Neuronal stem cell (in vitro differentiated cells): ENCODE results near the gene KLF13.

ENCODE experiments used
- DNase-seq: peaks from one replicate; pipeline ENCODE4 v3.0.0-alpha.2; 2013; ENCODE audit warnings: low spot score
- H2AFZ ChIP-seq: one replicate; pipeline ENCODE4 v1.6.1; 2013; ENCODE audit warnings: mild to moderate bottlenecking, low read length, inconsistent platforms
- H2AK5ac ChIP-seq: 2 replicates; pipeline ENCODE4 v1.6.1; 2013; ENCODE audit warnings: low read depth, mild to moderate bottlenecking, inconsistent platforms, low read length, moderate library complexity, mixed read lengths
- H2BK120ac ChIP-seq: 2 replicates; pipeline ENCODE4 v1.6.1; 2013; ENCODE audit warnings: low read depth, mild to moderate bottlenecking, inconsistent platforms, low read length, moderate library complexity, mixed read lengths
- H2BK12ac ChIP-seq: one replicate; pipeline ENCODE4 v1.6.1; 2013; ENCODE audit warnings: low read length, inconsistent platforms
- H2BK15ac ChIP-seq: 2 replicates; pipeline ENCODE4 v1.6.1; 2013; ENCODE audit warnings: mild to moderate bottlenecking, low read length, inconsistent platforms, mixed read lengths
- H2BK5ac ChIP-seq: one replicate; pipeline ENCODE4 v1.6.1; 2013; ENCODE audit warnings: inconsistent platforms, mild to moderate bottlenecking, low read length, moderate library complexity
- H3K14ac ChIP-seq: one replicate; pipeline ENCODE4 v1.6.1; 2013; ENCODE audit warnings: low read length, inconsistent platforms
- H3K18ac ChIP-seq: 2 replicates; pipeline ENCODE4 v1.6.1; 2013; ENCODE audit warnings: low read length, inconsistent platforms
- H3K23ac ChIP-seq: 2 replicates; pipeline ENCODE4 v1.6.1; 2013; ENCODE audit warnings: low read depth, mild to moderate bottlenecking, mixed read lengths, low read length, inconsistent platforms; ENCODE audit not compliant: poor library complexity
- H3K27ac ChIP-seq: replicated peaks from 3 replicates; pipeline ENCODE4 v1.5.1; 2013; ENCODE audit warnings: low read length, inconsistent platforms
- H3K27me3 ChIP-seq, 3 experiments: 2 replicates each; pipeline ENCODE4 v1.6.1; 2013; ENCODE audit warnings: low read length in 3 of 3, mild to moderate bottlenecking in 2 of 3, inconsistent platforms in 1 of 3, low read depth in 1 of 3, mixed read lengths in 1 of 3, moderate library complexity in 1 of 3; ENCODE audit not compliant: control insufficient read depth in 3 of 3, insufficient read depth in 3 of 3
- H3K36me3 ChIP-seq, 2 donors: replicated peaks in 1 of 2; 2 replicates each; pipeline ENCODE4 v1.6.1; 2013; ENCODE audit warnings: low read length in 2 of 2; ENCODE audit not compliant: control insufficient read depth in 2 of 2, insufficient read depth in 2 of 2
- H3K4ac ChIP-seq: 2 replicates; pipeline ENCODE4 v1.6.1; 2013; ENCODE audit warnings: inconsistent platforms, mild to moderate bottlenecking, low read length, moderate library complexity
- H3K4me1 ChIP-seq, 2 donors: 1 replicate in 1 of 2; 2 replicates in 1 of 2; pipeline ENCODE4 v1.6.1; 2013; ENCODE audit warnings: low read length in 2 of 2, low read depth in 1 of 2; ENCODE audit not compliant: control insufficient read depth in 2 of 2, insufficient read depth in 1 of 2
- H3K4me2 ChIP-seq: one replicate; pipeline ENCODE4 v1.6.1; 2013; ENCODE audit warnings: mild to moderate bottlenecking, low read length, inconsistent platforms; ENCODE audit not compliant: insufficient read depth, poor library complexity, severe bottlenecking
- H3K4me3 ChIP-seq, 2 donors: 2 replicates each; pipeline ENCODE4 v1.5.1; 2013; ENCODE audit warnings: low read length in 2 of 2, mild to moderate bottlenecking in 2 of 2, inconsistent platforms in 1 of 2, moderate library complexity in 1 of 2
- H3K79me1 ChIP-seq: one replicate; pipeline ENCODE4 v1.6.1; 2013; ENCODE audit warnings: low read depth, mild to moderate bottlenecking, inconsistent platforms, low read length, moderate library complexity
- H3K9ac ChIP-seq: one replicate; pipeline ENCODE4 v1.6.1; 2013; ENCODE audit warnings: mild to moderate bottlenecking, low read depth, low read length, inconsistent platforms; ENCODE audit not compliant: poor library complexity
- H3K9me3 ChIP-seq, 2 donors: replicated peaks in 1 of 2; 2 replicates each; pipeline versions ENCODE3 to v1.6.1; 2013; ENCODE audit warnings: low read length in 2 of 2, mild to moderate bottlenecking in 2 of 2, inconsistent platforms in 1 of 2, low read depth in 1 of 2, mixed read lengths in 1 of 2, moderate library complexity in 1 of 2; ENCODE audit not compliant: control insufficient read depth in 2 of 2, insufficient read depth in 1 of 2
- H4K8ac ChIP-seq: one replicate; pipeline ENCODE4 v1.6.1; 2013; ENCODE audit warnings: low read depth, mild to moderate bottlenecking, inconsistent platforms, low read length, moderate library complexity
- H4K91ac ChIP-seq: one replicate; pipeline ENCODE4 v1.6.1; 2013; ENCODE audit warnings: low read length, low read depth, mild to moderate bottlenecking, inconsistent platforms; ENCODE audit not compliant: poor library complexity
- WGBS, 2 donors: extraction: QIAGEN DNeasy Blood & Tissue Kit; methylation state at CpG; one replicate each; pipeline ENCODE4 v1.1.7; 2013; ENCODE audit warnings: missing lambda C conversion rate in 2 of 2, mixed read lengths in 1 of 2; ENCODE audit not compliant: insufficient read length in 2 of 2, insufficient replicate concordance in 1 of 2; ENCODE audit errors: extremely low coverage in 2 of 2; 5-methylcytosine and 5-hydroxymethylcytosine counted together

The KLF13 gene

GRCh38 chr15:31376511-31376910 is 49.9 kb downstream of the KLF13 start:
- Histone ChIP-seq H3K14ac (no peak overlapping the region), H2BK15ac (no peak overlapping the region), H2BK12ac (no peak overlapping the region), H2AK5ac (no peak overlapping the region), H3K4me1 (peaks cover 0 to 5% of the 10 kb centered on the region in 2 donors), H3K9me3 (peaks cover 5% of the 10 kb centered on the region in 2 donors), H3K23ac (no peak overlapping the region), H2AFZ (no peak overlapping the region), H4K91ac (no peak overlapping the region), H3K4me3 (no peak overlapping the region), H3K79me1 (no peaks in the 10 kb centered on the region), H4K8ac (no peak overlapping the region), H3K27me3 (no peaks in the 10 kb centered on the region), H2BK120ac (no peak overlapping the region), H3K27ac (no peak overlapping the region), H3K18ac (no peak overlapping the region), H2BK5ac (no peak overlapping the region), H3K4ac (no peak overlapping the region), H3K36me3 (peaks cover 6 to 34% of the 10 kb centered on the region in 2 donors), H3K9ac (no peak overlapping the region), H3K4me2 (no peak overlapping the region)
- no peak for DNase-seq
- WGBS, 2 donors: no CpG with 5 or more reads among the region's 11 CpGs

GRCh38 chr15:31377030-31377429 is 50.4 kb downstream of the KLF13 start:
- H3K18ac ChIP-seq: no peak overlapping the region
- peaks cover 5% of the 10 kb centered on the region in 2 donors for H3K9me3 ChIP-seq
- no peak overlapping the region for H3K4me2 ChIP-seq
- H2BK120ac ChIP-seq: no peak overlapping the region
- H4K91ac ChIP-seq: no peak overlapping the region
- H3K36me3 ChIP-seq: peaks cover 6 to 34% of the 10 kb centered on the region in 2 donors
- H2BK12ac ChIP-seq: no peak overlapping the region
- no peak for DNase-seq
- no peaks in the 10 kb centered on the region for H3K27me3 ChIP-seq
- no peak overlapping the region for H2BK15ac ChIP-seq
- no peak overlapping the region for H3K27ac ChIP-seq
- peak overlapping the region; percentile 8 for H3K23ac ChIP-seq
- H2BK5ac ChIP-seq: no peak overlapping the region
- no peaks in the 10 kb centered on the region for H3K79me1 ChIP-seq
- peaks cover 0 to 5% of the 10 kb centered on the region in 2 donors for H3K4me1 ChIP-seq
- H2AK5ac ChIP-seq: no peak overlapping the region
- H4K8ac ChIP-seq: no peak overlapping the region
- no peak overlapping the region for H3K4ac ChIP-seq
- H2AFZ ChIP-seq: no peak overlapping the region
- H3K4me3 ChIP-seq: no peak overlapping the region
- H3K14ac ChIP-seq: no peak overlapping the region
- WGBS, 2 donors: no CpG with 5 or more reads among the region's 9 CpGs
- no peak overlapping the region for H3K9ac ChIP-seq

DNA sequence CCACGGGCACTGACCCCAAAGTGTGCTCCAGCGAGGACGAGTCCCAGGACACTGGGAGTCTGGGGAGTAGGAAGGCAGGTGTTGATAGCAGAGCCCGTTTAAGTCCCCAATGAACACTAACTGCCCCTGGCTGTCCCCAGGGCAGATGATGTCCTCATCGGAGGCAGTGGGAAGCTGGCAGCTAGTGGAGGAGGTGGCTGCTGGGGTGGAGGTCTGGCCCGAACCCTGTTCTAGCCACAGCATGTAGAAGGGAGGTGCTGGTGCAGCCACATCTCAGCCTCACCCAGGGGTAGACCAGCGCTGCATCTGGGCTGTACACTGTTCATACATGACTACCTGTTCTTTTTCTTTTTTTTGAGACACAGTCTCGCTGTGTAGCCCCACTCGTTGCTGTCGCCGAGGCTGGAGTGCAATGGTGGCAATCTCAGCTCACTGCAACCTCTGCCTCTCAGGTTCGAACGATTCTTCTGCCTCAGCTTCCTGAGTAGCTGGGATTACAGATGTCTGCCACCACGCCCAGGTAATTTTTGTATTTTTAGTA is 51.8 kb downstream of the KLF13 start:
- Histone ChIP-seq H2AK5ac (no peak overlapping the region), H3K27me3 (no peaks in the 10 kb centered on the region), H3K9ac (no peak overlapping the region), H2BK15ac (no peak overlapping the region), H3K4me3 (no peak overlapping the region), H3K4ac (no peak overlapping the region), H3K9me3 (peaks cover 5% of the 10 kb centered on the region in 2 donors), H3K27ac (no peak overlapping the region), H4K8ac (no peak overlapping the region), H3K14ac (no peak overlapping the region), H4K91ac (no peak overlapping the region), H3K79me1 (no peaks in the 10 kb centered on the region), H2BK5ac (no peak overlapping the region), H2BK120ac (no peak overlapping the region), H3K36me3 (peaks cover 6 to 22% of the 10 kb centered on the region in 2 donors), H3K23ac (no peak overlapping the region), H2AFZ (no peak overlapping the region), H2BK12ac (no peak overlapping the region), H3K4me2 (no peak overlapping the region), H3K18ac (no peak overlapping the region), H3K4me1 (no peaks in the 10 kb centered on the region)
- no CpG with 5 or more reads among the region's 14 CpGs for WGBS, 2 donors
- no peak for DNase-seq

- no peak overlapping the region for H2BK12ac ChIP-seq
- H3K4me3 ChIP-seq: no peak overlapping the region
- H3K14ac ChIP-seq: no peak overlapping the region
- no peak overlapping the region for H2BK120ac ChIP-seq
- no peak overlapping the region for H2AK5ac ChIP-seq
- no peak overlapping the region for H3K27ac ChIP-seq
- H3K23ac ChIP-seq: no peak overlapping the region
- no peak overlapping the region for H3K18ac ChIP-seq
- no peak overlapping the region for H3K9ac ChIP-seq
- H2BK5ac ChIP-seq: no peak overlapping the region
- H2AFZ ChIP-seq: no peak overlapping the region
- peaks cover 3 to 18% of the 10 kb centered on the region in 2 donors for H3K36me3 ChIP-seq
- peaks cover 5% of the 10 kb centered on the region in 2 donors for H3K9me3 ChIP-seq
- H3K27me3 ChIP-seq: no peaks in the 10 kb centered on the region
- no peaks in the 10 kb centered on the region for H3K79me1 ChIP-seq
- no peaks in the 10 kb centered on the region for H3K4me1 ChIP-seq
- no peak overlapping the region for H4K91ac ChIP-seq
- H4K8ac ChIP-seq: no peak overlapping the region
- H2BK15ac ChIP-seq: no peak overlapping the region
- no CpG with 5 or more reads among the region's 6 CpGs for WGBS, 2 donors
- no peak overlapping the region for H3K4ac ChIP-seq
- DNase-seq: no peak
- no peak overlapping the region for H3K4me2 ChIP-seq
Observed at GRCh38 chr15:31379042-31379441, 52.4 kb downstream of the KLF13 start.
